Stimulated activated CD4-positive, alpha-beta T cell treated with anti-CD3 and anti-CD28 coated beads, Interleukin-2, amount 100 ng/mL, for 4 hours (primary cell): Measurements from ENCODE around the gene GPR61.

Experiments used
- DNase-seq: peaks from one replicate; pipeline ENCODE4 v3.0.0-alpha.2; 2020; ENCODE audit warnings: low read depth

Gene GPR61, protein sequence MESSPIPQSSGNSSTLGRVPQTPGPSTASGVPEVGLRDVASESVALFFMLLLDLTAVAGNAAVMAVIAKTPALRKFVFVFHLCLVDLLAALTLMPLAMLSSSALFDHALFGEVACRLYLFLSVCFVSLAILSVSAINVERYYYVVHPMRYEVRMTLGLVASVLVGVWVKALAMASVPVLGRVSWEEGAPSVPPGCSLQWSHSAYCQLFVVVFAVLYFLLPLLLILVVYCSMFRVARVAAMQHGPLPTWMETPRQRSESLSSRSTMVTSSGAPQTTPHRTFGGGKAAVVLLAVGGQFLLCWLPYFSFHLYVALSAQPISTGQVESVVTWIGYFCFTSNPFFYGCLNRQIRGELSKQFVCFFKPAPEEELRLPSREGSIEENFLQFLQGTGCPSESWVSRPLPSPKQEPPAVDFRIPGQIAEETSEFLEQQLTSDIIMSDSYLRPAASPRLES

DNA sequence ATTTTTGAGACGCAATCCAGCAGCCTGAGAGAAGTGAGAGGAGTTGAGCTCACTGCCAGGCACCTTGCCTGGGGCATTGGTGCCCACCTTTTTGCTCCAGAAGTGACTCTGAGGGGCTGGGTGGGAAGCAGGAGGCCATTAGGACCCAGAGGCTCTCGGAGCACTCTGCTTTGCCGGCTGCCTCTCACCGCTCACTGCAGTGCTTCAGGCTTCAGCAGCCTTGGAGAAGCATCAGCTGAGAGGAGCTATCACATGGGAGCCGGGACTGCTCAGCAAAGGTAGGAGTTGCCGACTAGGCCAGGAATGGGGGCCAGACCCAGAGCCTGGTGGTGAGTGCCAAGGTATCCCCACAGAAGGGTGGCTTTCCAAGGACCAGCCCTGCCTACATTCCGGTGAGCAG lies at the start of gene GPR61:
GPR61 (plus strand) TSS at position 197 of the 400 bp plus-strand sequence. CDS start 3,151 bp downstream, outside the sequence.
- DNase-seq: no peak

DNA sequence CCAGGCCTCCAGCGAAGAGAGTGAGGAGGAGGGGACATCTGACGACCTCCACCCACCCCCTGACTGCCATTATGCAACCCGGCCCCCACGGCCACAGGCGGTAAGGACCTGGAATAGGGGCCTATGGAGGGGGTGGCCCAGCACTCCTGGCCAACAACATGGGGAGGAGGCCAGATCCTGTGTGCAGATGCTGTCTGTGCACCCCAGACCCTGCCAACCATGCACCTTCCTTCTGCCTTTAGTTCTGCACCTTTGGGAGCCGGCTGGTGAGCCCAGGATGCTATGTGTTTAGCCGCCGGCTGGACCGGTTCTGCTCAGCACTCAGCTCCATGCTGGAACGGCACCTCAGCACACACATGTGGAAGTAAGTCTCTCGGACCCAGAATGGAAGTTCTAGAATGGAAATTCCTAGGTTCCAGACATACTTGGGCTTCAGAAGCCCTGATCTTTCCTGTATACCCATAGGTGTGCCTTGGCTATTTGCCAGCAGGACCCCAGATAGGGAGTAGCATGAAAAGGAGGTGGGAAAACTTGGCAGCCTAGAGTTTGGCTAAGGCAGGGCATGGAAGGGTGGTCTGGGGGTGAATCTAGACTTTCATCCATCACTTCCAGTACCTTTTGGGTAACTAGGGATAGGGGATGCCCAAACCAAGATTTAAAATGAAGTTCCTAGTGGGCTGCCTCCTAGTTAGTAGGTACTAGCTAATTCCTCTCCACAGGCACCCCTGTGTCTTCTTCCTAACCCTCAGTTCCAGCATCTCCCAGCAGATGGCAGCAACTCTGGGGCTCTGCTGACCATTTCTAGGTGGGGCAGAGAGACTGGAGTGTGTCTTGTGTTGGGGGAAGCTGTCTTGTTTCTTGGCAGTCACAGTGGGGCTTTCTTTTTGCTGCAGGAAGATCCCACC lies 49.4 kb upstream of the GPR61 start:
- peak; percentile 65 for DNase-seq

DNA sequence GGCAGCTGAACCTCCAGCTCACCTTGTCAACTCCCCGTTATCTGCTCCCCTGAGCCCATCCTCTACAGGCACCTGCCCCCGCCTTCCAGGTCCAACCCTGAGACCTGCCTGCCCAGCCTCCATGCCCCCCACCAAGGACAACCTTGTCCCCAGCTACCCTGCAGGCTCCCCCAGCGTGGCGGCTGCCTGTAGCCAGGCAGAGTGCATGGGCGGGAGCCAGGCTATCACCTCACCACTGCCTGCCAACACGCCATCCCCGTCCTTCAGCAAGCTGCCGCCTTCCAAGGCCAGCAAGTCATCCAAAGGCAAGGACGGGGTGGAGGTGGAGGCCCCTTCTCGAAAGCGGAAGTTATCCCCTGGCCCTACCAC lies 48.8 kb upstream of the GPR61 start:
- no peak for DNase-seq

DNA sequence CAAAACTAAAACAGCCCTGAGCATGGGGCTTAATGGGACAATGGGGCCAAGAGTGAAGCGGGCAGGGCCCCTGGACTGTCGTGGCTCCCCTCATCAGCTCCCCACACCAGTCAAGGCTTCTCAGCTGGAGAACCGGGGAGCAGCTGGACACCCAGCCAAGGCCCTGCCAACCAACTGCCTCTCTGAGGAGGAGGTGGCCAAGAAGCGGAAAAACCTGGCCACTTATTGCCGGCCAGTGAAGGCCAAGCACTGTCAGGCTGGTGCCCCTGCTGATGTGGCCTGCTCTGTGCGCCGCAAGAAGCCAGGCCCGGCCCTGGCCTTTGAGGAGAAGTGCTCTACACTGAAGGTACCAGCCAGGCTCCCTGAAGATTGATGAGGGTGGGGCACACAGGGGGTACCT lies 48.3 kb upstream of the GPR61 start:
- no peak for DNase-seq

DNA sequence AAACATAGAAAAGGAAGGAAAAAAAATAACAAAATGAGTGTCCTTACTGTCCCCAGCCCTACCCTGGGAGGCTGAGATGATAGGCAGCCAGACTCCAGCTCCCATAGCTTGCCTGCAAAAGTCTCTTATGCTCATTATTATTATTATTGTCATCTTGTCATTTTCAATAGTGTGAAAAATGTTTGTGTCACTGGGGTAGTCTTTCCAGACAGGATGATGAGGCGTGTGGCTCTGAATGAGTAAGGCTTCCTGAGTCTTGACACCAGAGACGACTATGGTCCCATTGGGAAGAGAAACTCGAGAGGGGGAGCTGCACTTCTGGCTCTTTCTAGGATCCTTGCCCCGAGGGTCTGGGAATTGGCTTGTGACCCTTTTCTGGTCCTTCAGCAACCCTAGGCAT lies 46.9 kb upstream of the GPR61 start:
- DNase-seq: no peak

DNA sequence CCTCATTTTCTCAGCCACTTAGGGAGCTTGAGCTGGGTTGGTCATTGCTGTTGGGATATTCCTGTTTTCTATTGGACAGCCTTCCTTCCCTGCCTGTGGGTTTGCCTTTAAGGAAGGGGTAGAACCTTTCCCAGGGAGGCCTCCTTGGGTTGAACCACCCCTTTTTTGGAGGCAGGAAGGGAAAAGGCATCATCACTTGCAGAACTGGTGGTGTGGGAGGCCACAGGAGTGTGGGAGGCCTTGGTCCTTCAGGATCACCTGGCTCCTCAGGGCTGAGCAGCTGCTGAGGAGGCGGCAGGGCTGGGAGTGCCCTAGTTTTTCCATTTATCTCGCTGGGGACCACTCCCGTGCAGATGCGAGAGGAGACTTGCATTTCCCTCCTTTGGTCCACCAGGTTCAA lies 46.4 kb upstream of the GPR61 start:
- no peak for DNase-seq

DNA sequence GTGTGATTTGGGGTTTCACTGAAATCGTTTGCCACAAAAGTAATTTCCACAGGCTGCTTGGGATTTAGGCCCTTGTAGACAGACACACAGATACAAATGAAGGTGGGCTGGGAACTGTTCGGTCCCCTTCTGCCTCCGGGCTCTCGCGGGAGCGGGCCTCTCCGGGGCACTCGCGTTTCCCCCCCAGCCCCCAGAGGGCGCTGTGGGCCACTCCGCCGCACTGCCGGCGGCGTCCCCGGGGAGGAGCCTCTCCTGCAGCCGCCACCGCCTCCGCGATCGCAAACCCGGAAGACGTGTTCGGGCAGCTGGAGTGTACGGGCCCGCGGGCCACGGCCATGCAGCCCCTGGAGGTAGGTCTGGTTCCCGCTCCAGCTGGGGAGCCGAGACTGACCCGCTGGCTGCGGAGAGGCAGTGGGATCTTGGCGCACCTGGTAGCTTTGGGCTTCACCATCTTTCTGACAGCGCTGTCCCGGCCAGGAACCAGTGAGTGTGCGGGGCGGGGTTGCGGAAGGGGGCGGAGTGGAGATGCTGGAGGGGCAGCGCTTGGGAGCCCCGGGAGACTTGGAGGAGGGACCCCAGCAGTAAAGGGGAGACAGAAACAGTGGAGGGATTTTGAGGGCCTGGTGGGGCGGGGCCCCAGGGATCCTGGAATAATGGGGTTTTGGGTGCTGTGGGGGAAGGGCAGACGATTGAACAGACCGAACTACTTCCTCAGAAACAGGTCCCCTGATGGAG lies 45.7 kb upstream of the GPR61 start, which contains the start of gene CYB561D1:
CYB561D1 (plus strand) TSS at position 290 of the 735 bp plus-strand sequence; CDS start at position 336, 46 bp downstream.
- peak; percentile 84 for DNase-seq

DNA sequence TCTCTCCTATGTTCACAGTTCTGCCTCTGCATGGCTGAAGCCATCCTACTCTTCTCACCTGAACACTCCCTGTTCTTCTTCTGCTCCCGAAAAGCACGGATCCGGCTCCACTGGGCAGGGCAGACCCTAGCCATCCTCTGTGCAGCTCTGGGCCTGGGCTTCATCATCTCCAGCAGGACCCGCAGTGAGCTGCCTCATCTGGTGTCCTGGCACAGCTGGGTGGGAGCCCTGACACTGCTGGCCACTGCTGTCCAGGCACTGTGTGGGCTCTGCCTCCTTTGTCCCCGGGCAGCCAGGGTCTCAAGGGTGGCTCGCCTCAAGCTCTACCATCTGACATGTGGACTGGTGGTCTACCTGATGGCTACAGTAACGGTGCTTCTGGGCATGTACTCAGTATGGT lies 43.9 kb upstream of the GPR61 start:
- DNase-seq: no peak

DNA sequence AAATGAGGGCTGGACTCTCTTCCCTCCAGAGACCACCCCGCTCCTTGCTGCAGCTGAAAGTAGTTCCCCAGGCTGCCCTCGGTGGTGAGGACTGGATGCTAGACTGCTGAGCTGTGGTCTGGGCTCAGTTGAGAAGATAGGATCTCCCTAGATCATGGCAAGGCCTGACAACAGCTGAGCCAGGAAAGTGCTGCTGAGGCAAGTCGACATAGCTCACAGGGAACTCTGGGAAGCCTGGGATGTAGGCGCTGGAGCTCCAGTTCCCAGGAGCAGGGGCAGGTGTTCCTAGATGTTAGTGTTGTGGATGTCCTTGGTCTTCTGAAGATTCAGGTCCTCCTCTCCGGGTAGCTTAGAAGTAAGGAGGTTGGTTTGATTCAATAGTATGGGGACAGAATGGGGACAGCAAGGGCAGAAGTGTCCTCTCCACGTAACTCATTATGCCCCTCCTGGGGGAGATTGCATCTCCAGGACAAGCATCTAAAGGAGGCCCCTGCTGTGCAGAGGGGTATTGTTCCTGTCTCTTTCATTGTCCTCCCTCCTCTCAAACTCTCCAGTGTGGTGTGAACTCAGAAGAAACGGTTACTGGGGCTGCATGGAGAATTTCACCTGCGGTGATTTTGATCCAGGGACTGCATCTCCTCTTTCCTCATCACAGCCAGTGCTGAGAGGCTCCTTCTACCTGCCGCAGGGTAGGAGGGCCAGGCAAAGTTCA lies 42.1 kb upstream of the GPR61 start:
- DNase-seq: no peak

DNA sequence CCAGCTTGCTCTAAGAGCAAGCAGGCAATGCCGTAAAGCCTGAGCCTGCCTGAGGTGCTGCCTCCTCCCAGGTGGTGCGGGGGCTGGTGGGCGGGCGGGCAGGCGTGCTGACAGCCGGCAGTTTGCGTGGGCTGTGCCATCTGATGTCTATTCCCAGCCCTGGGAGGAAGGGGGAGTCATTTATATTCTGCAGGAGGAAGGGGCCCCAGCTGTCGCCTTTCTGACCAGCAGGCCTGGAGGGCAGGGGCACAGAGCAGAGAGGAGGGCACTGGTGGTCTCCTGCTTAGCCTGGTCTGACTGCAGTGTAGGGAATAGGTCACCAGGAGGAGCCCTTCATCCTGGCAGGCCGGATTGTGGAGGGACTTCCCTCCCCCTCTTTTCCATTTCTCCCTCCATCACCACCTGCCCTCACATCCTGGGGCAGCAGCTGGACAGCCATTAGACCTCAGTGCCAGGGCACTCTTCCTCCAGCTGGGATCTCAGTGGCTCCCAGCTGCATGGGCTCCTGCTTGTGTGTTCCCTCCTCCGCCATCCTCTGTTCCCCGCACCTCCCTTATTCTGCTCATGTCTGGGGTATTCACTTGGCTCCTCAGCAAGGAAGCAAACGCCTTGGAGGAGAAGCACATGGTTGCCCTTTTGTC lies 41.4 kb upstream of the GPR61 start:
- peak; percentile 65 for DNase-seq

DNA sequence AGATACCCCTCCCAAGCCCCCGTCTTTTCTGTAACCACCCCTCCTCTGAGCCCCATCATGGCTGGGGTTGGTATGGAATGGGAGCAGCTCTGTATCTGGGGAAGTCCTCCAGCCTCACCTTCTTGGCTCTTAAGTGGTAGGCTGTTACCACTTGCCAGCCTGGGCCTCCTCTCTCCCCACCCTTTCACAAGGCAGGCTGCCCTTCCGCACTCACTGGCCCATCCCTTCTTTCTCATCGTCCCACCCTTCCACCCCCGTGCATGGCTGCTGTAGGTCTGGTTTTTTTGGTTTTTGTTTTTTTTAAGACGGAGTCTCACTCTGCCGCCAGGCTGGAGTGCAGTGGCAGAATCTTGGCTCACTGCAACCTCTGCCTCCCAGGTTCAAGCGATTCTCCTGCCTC lies 40.6 kb upstream of the GPR61 start:
- no peak for DNase-seq

DNA sequence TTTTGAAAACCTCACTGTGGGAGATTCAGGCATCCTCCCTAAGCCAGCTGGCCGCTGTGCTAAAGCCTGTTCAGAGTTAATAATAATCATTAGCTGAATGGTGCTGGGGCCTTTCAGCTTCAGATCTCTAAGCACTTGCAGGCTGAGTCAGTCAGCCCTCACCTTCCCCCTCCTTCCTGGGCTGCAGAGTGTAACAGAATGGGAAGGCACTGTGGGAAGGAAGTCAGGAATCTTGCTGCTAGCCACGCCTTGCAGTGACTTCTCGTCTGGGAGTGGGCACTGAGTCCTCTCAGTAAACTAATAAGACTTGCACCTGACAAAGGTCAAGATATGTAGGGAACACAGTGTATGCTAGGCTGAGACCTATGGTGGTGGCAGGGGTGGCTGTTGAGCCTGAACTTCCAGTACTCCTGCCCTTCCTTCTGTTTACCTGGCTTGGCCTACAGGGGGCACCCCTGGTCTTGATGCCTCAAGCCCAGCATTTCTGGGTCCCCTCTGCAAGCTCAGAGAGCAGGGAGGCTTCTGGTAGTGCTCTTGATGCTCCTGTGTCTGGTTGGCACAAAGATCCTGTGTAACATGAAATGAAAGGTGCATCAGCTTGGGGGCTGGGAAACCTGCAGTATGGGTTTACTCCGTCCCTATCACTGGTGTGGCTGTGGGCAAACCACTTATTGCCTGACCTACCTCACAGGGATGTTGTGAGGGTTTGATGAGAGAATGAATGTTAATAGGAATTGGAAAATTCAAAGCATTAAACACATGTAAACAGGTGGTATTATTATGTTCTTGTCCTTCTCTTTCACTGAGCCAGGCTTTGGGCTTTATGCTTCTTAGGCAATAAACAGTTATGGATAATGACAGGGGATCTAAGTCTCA lies 39.8 kb upstream of the GPR61 start:
- DNase-seq: peak; percentile 44

DNA sequence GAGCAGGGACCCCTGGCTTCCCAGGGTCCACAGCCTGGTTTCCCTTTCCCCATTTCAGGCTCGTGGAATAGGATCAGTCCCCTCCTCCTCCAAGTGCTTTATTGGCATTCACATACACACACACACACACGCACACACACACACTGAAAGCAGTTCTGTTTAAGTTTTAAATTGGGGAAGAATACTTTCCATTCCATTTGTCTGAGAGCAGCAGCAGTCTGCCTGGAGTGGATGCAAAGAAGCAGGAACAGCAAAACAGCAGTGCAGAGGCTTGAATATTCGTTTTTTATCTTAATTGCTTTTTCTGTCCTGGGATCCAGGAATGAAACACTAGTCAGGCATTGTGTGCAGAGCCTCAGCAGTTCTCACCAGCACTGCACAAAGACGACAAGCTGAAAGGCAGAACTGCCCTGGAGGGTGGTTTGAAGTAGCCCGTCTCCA lies 38.7 kb upstream of the GPR61 start:
- DNase-seq: no peak

DNA sequence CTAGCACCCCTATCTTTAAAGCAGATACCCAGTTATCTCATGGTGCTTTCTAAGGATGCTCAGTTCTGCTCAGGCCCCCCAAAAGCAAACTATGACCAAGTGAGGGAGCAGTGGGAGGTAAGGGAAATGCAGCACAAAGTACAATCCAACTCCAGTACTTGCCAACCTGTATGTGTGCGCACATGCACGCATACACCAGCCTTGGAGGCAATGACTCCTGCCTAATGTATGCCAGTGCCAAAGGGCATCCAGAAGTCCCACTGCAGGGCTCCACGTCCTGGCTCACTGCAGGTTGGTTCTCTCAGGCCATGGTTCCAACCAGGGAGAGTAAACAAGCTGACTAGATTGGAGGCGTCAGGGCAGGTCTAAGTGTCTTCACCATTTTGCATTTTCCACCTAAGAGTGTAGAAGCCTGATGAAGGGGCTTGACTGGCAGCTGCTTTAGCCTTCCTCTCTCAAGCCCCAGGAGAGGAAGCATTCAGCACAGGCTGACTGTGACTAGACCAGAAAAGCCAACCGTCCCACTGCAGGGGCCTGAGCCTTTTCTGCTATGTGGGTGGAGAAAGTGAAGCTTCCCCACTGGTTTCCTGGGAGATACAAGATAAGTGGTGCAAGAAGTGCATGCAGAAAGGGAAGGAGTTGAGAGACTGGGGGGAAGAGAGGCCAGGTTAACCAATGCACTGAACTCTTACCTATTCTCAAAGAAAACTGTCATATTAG lies 37.9 kb upstream of the GPR61 start:
- no peak for DNase-seq

DNA sequence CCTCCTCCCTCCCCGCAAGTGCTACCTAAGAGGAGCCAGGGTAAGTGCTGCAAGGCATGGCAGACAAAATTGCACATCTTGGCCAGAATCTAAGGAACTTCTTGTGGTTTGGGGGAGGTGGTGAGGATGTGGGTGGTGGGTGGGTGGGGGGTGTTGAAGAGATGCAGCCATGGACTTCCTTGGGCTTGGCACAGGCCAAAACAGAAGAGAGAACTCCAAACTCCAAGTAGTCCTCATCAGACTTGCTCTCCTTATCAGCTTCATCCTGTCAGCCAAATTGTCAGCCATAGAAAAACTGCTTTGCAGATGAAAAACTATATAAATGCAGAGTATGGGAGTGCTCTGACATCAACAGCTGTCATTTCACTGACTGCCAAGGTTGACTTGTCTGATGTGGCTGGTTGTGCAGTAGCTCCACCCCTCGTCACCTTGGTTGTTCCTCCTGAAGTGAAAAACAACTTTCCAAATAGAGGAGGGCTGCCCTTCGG lies 37.3 kb upstream of the GPR61 start:
- DNase-seq: peak; percentile 36

DNA sequence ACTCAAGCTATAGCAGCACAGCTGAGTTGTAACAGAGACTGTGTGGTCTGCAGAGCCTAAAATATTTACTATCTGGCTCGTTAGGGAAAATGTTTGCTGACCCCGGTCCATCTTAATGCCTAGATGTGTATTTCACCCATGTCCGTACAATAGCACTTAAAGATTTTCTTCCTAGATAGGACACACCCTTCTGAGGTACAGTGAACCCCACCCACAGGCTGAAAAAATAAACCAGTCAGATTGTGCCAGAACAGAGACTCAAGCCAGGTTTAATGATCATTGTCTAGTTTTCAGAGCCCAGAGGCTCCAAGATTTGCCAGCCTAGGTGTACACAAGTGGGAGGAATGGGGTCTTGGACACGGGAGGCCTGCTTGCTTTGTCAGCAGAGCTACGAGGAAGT lies 35.7 kb upstream of the GPR61 start:
- DNase-seq: no peak

DNA sequence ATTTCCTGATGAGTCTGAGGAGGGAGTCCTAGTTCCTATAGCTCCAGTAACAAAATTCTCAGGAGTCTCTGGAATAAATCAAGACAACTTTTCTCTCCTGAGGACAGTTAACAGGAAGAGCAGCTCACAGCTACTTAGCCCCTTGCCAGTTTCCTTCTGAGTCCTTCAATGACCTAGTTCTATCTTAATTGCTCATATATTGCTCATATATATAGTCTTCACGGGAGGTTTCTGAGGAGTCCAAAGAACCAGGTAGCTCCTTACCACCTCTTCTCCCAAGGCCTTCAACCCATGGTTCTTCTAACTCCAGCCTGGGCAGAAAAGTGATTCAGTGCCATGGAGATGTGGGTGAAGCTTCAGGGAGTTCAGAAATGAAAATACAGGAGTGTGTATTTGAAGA lies 34.7 kb upstream of the GPR61 start:
- no peak for DNase-seq

DNA sequence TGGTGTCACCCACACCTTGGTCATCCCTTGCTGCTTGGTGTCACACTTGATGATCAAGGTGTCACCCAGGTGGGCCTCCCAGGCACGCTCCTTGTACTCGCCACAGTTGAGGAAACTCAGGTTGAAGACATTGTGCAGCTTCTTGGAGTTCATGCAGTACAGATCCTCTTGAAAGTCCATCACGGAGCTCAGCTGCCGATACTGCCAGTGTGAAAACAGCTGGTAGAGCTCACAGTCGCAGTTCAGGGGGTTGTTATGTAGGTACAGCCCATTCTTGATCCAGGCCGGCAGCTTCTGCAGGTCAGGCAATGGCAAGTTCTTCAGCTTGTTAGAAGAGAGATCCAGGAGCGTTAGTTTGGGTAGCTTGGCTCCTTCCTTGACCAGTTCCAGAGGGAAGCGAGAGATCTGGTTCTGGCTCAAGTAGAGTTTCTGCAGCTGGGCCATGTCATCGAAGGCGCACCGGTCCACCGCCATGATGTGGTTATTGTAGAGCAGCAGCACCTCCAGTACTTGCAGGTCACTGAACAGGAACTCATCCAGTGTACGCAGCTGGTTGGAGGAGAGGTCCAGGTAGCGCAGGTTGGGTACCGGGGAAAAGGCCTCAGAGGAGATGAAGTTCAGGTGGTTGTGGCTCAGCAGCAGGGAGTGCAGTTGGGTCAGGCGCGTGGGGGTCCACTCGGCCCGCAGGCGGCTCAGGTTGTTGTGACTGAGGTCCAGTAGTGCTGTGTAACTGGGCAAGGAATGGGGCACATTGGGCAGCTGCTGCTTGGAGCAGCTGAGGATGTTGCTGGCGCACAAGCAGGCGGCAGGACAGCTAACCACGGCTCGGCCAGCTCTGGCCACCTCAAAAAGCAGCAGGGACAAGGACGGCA lies 31.4 kb upstream of the GPR61 start:
- DNase-seq: no peak
